ENCODE data around the gene ARHGAP6.

DNA sequence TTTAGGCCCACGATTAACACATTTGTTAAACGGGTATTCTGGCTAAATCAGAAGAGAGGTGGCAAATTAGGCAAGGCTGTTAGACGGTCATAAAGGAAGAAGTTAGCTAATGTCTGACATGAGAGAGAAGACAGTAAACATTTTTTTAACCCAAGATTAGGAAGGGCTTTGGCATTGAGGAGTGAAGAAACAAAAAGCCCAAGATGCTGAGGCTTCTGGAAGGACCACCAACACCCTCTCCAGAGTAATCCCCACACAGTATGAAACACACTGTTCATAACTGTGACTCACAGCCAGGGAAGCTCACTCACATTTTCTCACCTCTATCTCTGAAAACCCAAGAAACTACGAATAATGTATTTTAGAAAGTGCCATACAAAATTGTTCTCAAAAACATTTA lies 244.9 kb downstream of the ARHGAP6 start:
- no peak for TF ChIP-seq POLR2A (IDR thresholded peaks at IDR 0.05)
- TF ChIP-seq, protein P1, sequence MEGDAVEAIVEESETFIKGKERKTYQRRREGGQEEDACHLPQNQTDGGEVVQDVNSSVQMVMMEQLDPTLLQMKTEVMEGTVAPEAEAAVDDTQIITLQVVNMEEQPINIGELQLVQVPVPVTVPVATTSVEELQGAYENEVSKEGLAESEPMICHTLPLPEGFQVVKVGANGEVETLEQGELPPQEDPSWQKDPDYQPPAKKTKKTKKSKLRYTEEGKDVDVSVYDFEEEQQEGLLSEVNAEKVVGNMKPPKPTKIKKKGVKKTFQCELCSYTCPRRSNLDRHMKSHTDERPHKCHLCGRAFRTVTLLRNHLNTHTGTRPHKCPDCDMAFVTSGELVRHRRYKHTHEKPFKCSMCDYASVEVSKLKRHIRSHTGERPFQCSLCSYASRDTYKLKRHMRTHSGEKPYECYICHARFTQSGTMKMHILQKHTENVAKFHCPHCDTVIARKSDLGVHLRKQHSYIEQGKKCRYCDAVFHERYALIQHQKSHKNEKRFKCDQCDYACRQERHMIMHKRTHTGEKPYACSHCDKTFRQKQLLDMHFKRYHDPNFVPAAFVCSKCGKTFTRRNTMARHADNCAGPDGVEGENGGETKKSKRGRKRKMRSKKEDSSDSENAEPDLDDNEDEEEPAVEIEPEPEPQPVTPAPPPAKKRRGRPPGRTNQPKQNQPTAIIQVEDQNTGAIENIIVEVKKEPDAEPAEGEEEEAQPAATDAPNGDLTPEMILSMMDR (IDR thresholded peaks at IDR 0.05): no peak

All from heart left ventricle (tissue), 13 donors.